Esophagus squamous epithelium (tissue), 5 donors: ENCODE data around the gene GPC6. TPM values are rescaled to one million over a fixed set of nuclear protein-coding genes. Genes with fewer than 3 reads are reported as not detected.

ENCODE experiments used
- DNase-seq: peaks from one replicate; lab custom pipeline; 2025; lab: John Stamatoyannopoulos, UW
- H3K27ac ChIP-seq, 4 donors: fragments of 200-600 bp; sonication (generic); one replicate each; pipeline ENCODE4 v1.5.1; 2016 to 2019; ENCODE audit warnings: mild to moderate bottlenecking in 1 of 4
- H3K27me3 ChIP-seq, 4 donors: fragments of 200-600 bp; sonication (generic); 1 replicate in 3 of 4; 2 replicates in 1 of 4; pipeline versions ENCODE4 v1.5.1 to v1.6.0; 2017 to 2021; ENCODE audit warnings: antibody characterized with exemption in 1 of 4
- H3K36me3 ChIP-seq, 3 donors: fragments of 200-600 bp; sonication (generic); one replicate each; pipeline ENCODE4 v1.5.1; 2016 to 2019
- H3K4me1 ChIP-seq, 3 donors: fragments of 200-600 bp; sonication (generic); one replicate each; pipeline ENCODE4 v1.5.1; 2017 to 2019
- H3K4me3 ChIP-seq, 4 donors: fragments of 200-600 bp; sonication (generic); 1 replicate in 3 of 4; 2 replicates in 1 of 4; pipeline ENCODE4 v1.5.1; 2016 to 2019; ENCODE audit warnings: mild to moderate bottlenecking in 2 of 4, moderate library complexity in 1 of 4
- H3K9me3 ChIP-seq, 3 donors: fragments of 200-600 bp; sonication (generic); one replicate each; pipeline ENCODE4 v1.5.1; 2016 to 2019
- CTCF ChIP-seq, 6 experiments: fragments of 450-650 bp in 4 of 6; fragments of 200-600 bp in 2 of 6; sonication (generic) in 2 of 6; IDR thresholded peaks; one replicate each; pipeline ENCODE4 v1.5.1; 2016 to 2019; ENCODE audit warnings: antibody characterized with exemption in 6 of 6, mild to moderate bottlenecking in 4 of 6, moderate library complexity in 4 of 6
- POLR2A ChIP-seq, 4 donors: fragments of 450-650 bp; IDR thresholded peaks; one replicate each; pipeline ENCODE4 v1.6.1; 2017; ENCODE audit warnings: antibody characterized with exemption in 4 of 4, mild to moderate bottlenecking in 4 of 4, moderate library complexity in 3 of 4
- WGBS, 2 donors: methylation state at CpG; one replicate each; pipeline ENCODE4 v1.1.5; 2018; 5-methylcytosine and 5-hydroxymethylcytosine counted together
- intact Hi-C: fragments of 100-400 bp; cut with DNase I; formaldehyde crosslinking; loops from one replicate; pipeline ENCODE4 v1.15.0; 2022
- total RNA-seq, 4 donors: library from RNA; depleted of rRNA; stranded (reverse); fragments of >200 nt; gene quantifications; one replicate each; pipeline ENCODE4 v1.1.0, GENCODE V29; 2016
- donor health status: DM: yes; HTN: yes; CAD: no.

Gene GPC6
- total RNA-seq, 4 donors from 2014 or later: 0.57 to 8.6 (median 2.6) TPM

- H3K4me1 ChIP-seq: no peaks in the 10 kb centered on the region
- H3K27ac ChIP-seq: no peak overlapping the region
- intact Hi-C loops: no loop called here
- DNase-seq: no peak
- no peak overlapping the region for H3K4me3 ChIP-seq
- TF ChIP-seq POLR2A (IDR thresholded peaks at IDR 0.05): no peak
- TF ChIP-seq CTCF (IDR thresholded peaks at IDR 0.05): no peak
- no peaks in the 10 kb centered on the region for H3K9me3 ChIP-seq
- no peaks in the 10 kb centered on the region for H3K27me3 ChIP-seq
- no peaks in the 10 kb centered on the region for H3K36me3 ChIP-seq
These were observed 459.8 kb downstream of the GPC6 start for GRCh38 chr13:93686399-93686798.

DNA sequence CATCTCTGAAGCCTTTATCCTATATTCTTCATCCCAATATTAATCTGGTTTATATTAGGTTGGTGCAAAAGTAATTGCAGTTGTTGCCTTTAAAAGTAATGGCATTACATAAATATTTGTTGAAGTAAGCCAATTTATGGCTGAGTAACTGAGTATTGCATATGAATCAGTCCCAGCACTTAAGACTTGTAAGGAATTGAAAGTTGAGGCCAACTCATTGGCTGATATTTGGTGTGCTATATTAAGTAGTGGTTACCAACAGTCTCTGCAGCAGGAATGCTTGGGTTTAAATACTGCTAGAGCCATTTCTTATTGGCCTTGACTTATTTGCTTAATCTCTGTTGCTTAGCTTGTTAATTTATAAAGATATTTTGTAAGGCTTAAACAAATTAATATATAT, 460.7 kb downstream of the GPC6 start:
- intact Hi-C loops: no loop called here
- H3K4me1 ChIP-seq: no peaks in the 10 kb centered on the region
- H3K36me3 ChIP-seq: no peaks in the 10 kb centered on the region
- no peak overlapping the region for H3K27ac ChIP-seq
- H3K27me3 ChIP-seq: no peaks in the 10 kb centered on the region
- H3K9me3 ChIP-seq: no peaks in the 10 kb centered on the region
- no peak for DNase-seq
- TF ChIP-seq CTCF (IDR thresholded peaks at IDR 0.05) (no peak), POLR2A (IDR thresholded peaks at IDR 0.05) (no peak)
- H3K4me3 ChIP-seq: no peak overlapping the region

DNA sequence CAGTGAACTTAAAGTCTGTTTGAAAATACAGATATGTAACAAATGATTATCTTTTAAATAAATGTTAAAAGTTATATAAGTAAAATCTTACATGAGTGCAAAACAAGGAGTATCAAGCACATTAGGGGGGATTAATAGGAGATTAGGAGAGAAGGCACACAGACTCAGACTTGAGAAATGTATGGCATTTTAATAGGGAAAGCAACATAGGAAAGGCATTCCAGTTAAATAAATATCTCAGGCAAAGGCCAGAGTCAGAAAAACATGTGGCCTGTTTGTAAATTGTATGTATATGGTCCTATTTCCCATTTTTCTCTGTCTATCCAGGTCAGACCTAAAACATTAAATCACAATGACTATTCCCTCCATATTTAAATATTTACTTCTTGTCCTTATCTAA, 462.7 kb downstream of the GPC6 start:
- intact Hi-C loops: no loop called here
- TF ChIP-seq POLR2A (IDR thresholded peaks at IDR 0.05) (no peak), CTCF (IDR thresholded peaks at IDR 0.05) (no peak)
- no peaks in the 10 kb centered on the region for H3K36me3 ChIP-seq

DNA sequence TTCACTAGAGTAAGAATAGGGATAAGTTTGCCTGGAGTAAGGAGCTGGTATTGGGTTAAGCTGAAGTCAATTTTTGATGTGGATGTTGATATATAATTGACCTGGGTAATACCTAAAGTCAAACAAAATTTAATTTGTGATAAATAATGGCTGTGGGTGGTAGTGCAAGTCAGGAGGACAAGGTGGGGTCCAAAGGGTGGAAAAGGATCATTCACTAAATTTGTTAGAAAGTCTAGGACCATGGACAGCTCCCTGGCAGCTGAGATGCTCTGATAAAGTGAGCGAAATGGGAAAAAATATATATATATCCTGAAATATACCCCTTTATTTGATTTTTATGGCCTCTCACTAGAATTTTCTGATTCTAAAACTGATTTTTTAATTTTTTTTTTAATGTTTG, 463.5 kb downstream of the GPC6 start:
- Histone ChIP-seq H3K27me3 (no peaks in the 10 kb centered on the region), H3K4me1 (no peaks in the 10 kb centered on the region), H3K9me3 (no peaks in the 10 kb centered on the region), H3K4me3 (no peak overlapping the region), H3K27ac (no peak overlapping the region), H3K36me3 (no peaks in the 10 kb centered on the region)
- intact Hi-C loops: no loop called here
- TF ChIP-seq CTCF (IDR thresholded peaks at IDR 0.05): no peak
- no peak for TF ChIP-seq POLR2A (IDR thresholded peaks at IDR 0.05)
- DNase-seq: no peak
- 28 to 42% methylated on average over 1 of the region's 1 CpG for WGBS, 2 donors

More for the DNA sequence above, 462.7 kb downstream of the GPC6 start:
- no peaks in the 10 kb centered on the region for H3K27me3 ChIP-seq
- no peak overlapping the region for H3K4me3 ChIP-seq
- H3K27ac ChIP-seq: no peak overlapping the region
- H3K4me1 ChIP-seq: no peaks in the 10 kb centered on the region
- DNase-seq: no peak
- no peaks in the 10 kb centered on the region for H3K9me3 ChIP-seq

DNA sequence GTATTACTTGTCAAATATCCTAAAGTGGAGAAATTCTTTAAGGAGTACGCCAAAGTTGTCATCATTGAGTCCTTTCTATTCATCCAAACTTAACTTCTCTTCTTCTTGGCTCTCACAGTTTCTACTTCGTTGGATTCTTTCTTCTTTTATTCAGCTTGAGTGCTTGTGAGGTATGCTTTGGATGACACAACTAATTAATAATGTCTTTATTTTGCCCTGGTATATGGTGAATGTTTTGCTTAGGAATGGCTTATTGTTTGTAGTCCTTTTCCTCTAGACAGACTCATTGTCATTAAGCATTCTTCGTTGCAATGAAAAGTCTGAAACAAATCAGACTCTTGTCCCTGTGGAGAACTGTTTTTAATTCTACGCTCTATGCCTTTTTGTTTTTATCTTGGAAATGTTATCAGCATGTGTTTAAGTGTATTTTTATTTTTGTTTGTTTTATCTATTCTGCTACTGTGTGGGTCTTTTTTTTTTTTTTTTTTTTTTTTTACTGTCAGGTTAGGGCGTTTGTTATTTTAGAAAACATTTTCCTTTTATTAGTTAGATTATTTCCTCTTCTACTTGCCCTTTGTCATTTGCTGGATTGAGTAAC, 471.5 kb downstream of the GPC6 start:
- TF ChIP-seq CTCF (IDR thresholded peaks at IDR 0.05) (no peak), POLR2A (IDR thresholded peaks at IDR 0.05) (no peak)
- Histone ChIP-seq H3K4me1 (no peaks in the 10 kb centered on the region), H3K4me3 (no peak overlapping the region), H3K9me3 (no peaks in the 10 kb centered on the region), H3K27ac (no peak overlapping the region), H3K27me3 (no peaks in the 10 kb centered on the region), H3K36me3 (no peaks in the 10 kb centered on the region)
- no peak for DNase-seq
- intact Hi-C loops: no loop called here
- WGBS, 2 donors: 62 to 64% methylated on average over 5 of the region's 5 CpGs
